ENCODE results near the gene MIEF2. TPM values are rescaled to one million over a fixed set of nuclear protein-coding genes. Genes with fewer than 3 reads are reported as not detected.
"Not testable (repeated sequence)": the region's sequence is repeated elsewhere in the genome, so short reads cannot be mapped to it uniquely, and the experiment has no call there.

MIEF2 gene
- polyA plus RNA-seq (2011; rRNA removed) (6.8 and 12.0 TPM in 2 replicates), polyA minus RNA-seq (2011; rRNA and poly(A)+ RNA removed) (9.3 and 10.8 TPM in 2 replicates)

GRCh38 chr17:18260332-18261145, at the start of gene MIEF2:
Gene MIEF2, plus strand, starts transcription at chr17:18260662. Its CDS starts 2,059 bp downstream, at chr17:18262721.
- H3K27me3 ChIP-seq (ENCODE audit: control insufficient read depth, insufficient read depth, low read length), result no peaks in the 10 kb centered on the region
- POLR2A ChIA-PET, result interaction anchor here (0.6 kb wide), 1 partner anchor 42 kb away, joined by 4 read pairs; no protein-coding TSS in a partner anchor
- peak within 1 kb of the TSS; percentile 80 for H3K4me3 ChIP-seq (ENCODE audit: low read depth, low read length)
- H3K36me3 ChIP-seq (ENCODE audit: control insufficient read depth, insufficient read depth, low read length), result peaks cover 37% of the 10 kb centered on the region
- DNase-seq (ENCODE audit: low read depth), result peak; percentile 73
- no peak for TF ChIP-seq CTCF (IDR thresholded peaks at IDR 0.05; ENCODE audit: insufficient read depth, low read depth, low read length)
- CTCF ChIA-PET, result interaction anchor here (1.2 to 1.7 kb wide), 2 partner anchors 13 to 27 kb away, joined by 3 read pairs; no protein-coding TSS in a partner anchor

GRCh38 chr17:18213666-18214270, 46.7 kb upstream of the MIEF2 start:
- CTCF ChIA-PET, result no interaction called here
- POLR2A ChIA-PET, result no interaction called here
- no peak for TF ChIP-seq CTCF (IDR thresholded peaks at IDR 0.05; ENCODE audit: insufficient read depth, low read depth, low read length)

GRCh38 chr17:18216906-18217305, 43.6 kb upstream of the MIEF2 start:
- CTCF ChIA-PET, result interaction anchor here (0.6 to 2.3 kb wide), 11 partner anchors 9 to 323 kb away, joined by 3 to 14 read pairs (median 3); no protein-coding TSS in a partner anchor
- DNase-seq (ENCODE audit: low read depth); H3K27me3 ChIP-seq (ENCODE audit: control insufficient read depth, insufficient read depth, low read length); H3K36me3 ChIP-seq (ENCODE audit: control insufficient read depth, insufficient read depth, low read length); POLR2A ChIA-PET; H3K4me3 ChIP-seq (ENCODE audit: low read depth, low read length): not testable (repeated sequence)

More at GRCh38 chr17:18213666-18214270, 46.7 kb upstream of the MIEF2 start:
- no peak for DNase-seq (ENCODE audit: low read depth)
- Histone ChIP-seq H3K36me3 (ENCODE audit: control insufficient read depth, insufficient read depth, low read length) (peaks cover 12% of the 10 kb centered on the region), H3K4me3 (ENCODE audit: low read depth, low read length) (no peak overlapping the region), H3K27me3 (ENCODE audit: control insufficient read depth, insufficient read depth, low read length) (no peaks in the 10 kb centered on the region)

- Histone ChIP-seq H3K27me3 (ENCODE audit: control insufficient read depth, insufficient read depth, low read length) (no peaks in the 10 kb centered on the region), H3K36me3 (ENCODE audit: control insufficient read depth, insufficient read depth, low read length) (no peaks in the 10 kb centered on the region), H3K4me3 (ENCODE audit: low read depth, low read length) (no peak overlapping the region)
- CTCF ChIA-PET, result interaction anchor here (0.6 to 3.7 kb wide), 16 partner anchors 10 to 103 kb away, joined by 3 to 34 read pairs (median 5); no protein-coding TSS in a partner anchor
- POLR2A ChIA-PET, result no interaction called here
- peak; percentile 97 for TF ChIP-seq CTCF (IDR thresholded peaks at IDR 0.05; ENCODE audit: insufficient read depth, low read depth, low read length)
- DNase-seq (ENCODE audit: low read depth), result no peak
Measured at GRCh38 chr17:18217412-18218015, 42.9 kb upstream of the MIEF2 start.

- 0 out of 2 replicates have a peak, but pooled peaks have one; percentile 1 for TF ChIP-seq CTCF (IDR thresholded peaks at IDR 0.05; ENCODE audit: insufficient read depth, low read depth, low read length)
- no peaks in the 10 kb centered on the region for H3K36me3 ChIP-seq (ENCODE audit: control insufficient read depth, insufficient read depth, low read length)
- ChIA-PET POLR2A (no interaction called here), CTCF (interaction anchor here (2.3 to 3.7 kb wide), 2 partner anchors 11 to 27 kb away, joined by 6 to 34 read pairs; no protein-coding TSS in a partner anchor)
- no peak for DNase-seq (ENCODE audit: low read depth)
- no peaks in the 10 kb centered on the region for H3K27me3 ChIP-seq (ENCODE audit: control insufficient read depth, insufficient read depth, low read length)
- no peak overlapping the region for H3K4me3 ChIP-seq (ENCODE audit: low read depth, low read length)
Measured at GRCh38 chr17:18218756-18219415, 41.6 kb upstream of the MIEF2 start.

All from BJ (cell line).